Measurements from ENCODE around the gene METRN.
"Not testable (repeated sequence)": the region's sequence is repeated elsewhere in the genome, so short reads cannot be mapped to it uniquely, and the experiment has no call there.

Gene METRN

DNA sequence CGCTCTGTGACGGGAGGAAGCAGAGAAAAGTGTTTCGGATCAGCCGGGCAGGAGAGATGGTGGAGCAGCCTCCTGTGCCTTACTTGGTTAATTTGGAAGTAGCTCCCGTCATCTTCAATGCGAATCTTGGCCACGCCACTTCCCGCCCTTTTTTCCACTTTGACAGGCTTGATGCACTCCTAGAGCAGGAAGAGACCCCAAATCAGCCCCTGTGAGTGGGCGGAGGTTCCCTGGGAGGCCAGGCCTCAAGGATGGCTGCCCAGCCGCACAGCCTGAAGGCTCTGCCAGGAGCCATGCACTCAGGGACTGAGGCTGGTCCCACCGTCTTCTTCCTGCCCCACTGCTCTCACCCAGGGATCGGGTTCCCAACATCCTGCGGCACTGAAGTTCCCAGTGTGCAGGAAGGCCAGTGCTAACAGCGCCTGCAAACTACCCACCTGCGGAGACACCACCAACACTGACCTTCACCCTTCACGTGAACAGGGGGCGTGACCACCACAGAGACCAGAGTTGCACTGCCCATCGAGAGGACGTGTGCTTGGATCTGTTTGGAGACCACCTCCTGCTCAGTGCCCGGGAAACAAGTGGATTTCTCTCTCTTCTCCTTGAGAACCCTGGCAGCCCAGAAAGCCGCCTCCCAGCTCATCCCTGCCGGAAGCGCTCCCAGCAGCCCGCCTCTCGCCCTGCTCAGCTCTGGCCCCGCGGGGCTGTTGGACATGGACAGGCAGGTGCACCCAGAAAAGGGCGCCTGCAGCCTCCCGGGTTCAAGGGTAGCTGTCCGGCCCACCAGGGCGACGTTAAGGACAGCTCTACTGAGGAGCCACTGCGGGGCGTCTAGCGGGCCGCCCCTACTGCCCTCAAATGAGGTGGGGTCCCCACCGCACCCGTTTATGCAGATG, 24.9 kb downstream of the METRN start:
- Mint-ChIP-seq H3K27me3 (no peaks in the 10 kb centered on the region), H3K4me3 (peak overlapping the region; percentile 83), H3K36me3 (peaks cover 14% of the 10 kb centered on the region), H3K27ac (peak overlapping the region; percentile 88), H3K4me1 (peaks cover 46% of the 10 kb centered on the region), H3K9me3 (no peaks in the 10 kb centered on the region)
- ATAC-seq, result no peak

DNA sequence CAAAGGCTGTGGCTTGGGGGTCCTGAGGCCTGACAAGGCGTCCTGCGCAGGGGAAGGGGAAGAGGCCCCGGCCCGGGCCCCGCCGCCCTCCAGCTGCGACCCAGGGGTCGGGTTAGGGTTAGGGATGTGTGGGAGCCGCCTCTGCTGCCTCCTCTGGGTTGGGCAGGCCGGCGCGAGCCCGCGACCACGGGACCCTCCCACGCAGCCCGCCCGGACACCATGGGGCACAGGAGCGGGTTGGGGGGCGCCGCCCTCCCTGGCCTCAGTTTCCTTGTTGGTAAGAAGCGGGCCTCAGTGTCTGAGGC, 25.5 kb downstream of the METRN start:
- Mint-ChIP-seq H3K4me1 (peaks cover 41% of the 10 kb centered on the region), H3K27me3 (no peaks in the 10 kb centered on the region), H3K36me3 (peaks cover 9% of the 10 kb centered on the region), H3K9me3 (no peaks in the 10 kb centered on the region), H3K4me3 (peak overlapping the region; percentile 83), H3K27ac (peak overlapping the region; percentile 88)
- peak; percentile 1 for ATAC-seq

DNA sequence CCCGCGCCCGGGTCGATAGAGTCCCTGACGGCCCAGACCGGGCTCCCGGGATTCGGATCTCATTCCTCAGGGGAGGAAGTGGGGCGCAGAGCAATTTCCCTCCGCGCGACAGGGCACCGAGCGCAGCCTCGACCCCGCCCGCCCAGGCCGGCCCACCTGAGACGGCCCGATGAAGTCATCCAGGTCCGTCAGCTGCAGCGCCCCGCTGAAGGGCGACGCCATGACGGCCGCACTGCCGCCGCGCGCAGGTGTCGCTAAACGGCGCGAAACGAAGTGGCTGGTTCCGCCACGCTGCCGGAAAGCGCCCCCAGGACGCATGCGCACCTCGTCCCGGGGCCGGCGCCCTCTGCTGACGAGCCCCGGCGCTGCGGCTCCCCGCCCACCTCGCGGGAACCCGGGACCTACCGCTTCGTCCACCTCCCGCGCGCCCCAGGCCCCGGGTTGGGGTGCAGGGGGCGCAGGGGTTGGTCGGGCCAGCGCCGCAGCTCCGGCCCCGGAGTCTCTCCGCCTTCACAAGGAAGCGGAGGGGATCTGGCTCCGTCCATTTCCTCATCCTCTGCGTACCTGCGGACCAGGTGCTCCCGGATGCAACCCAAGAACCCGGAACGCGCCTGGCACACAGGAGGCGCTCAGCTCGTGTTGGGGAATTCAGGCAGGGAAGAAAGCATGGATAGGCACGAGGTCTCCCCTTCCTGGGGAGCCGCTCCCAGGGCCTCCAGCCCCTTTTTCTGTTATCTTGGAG, 26.0 kb downstream of the METRN start, which contains the start of gene CIAO3:
CIAO3 (minus strand) TSS at position 234 of the 742 bp plus-strand sequence; CDS start at position 222, 12 bp downstream.
- H3K27me3 Mint-ChIP-seq, result no peaks in the 10 kb centered on the region
- H3K9me3 Mint-ChIP-seq, result no peaks in the 10 kb centered on the region
- peaks cover 6% of the 10 kb centered on the region for H3K36me3 Mint-ChIP-seq
- peaks cover 36% of the 10 kb centered on the region for H3K4me1 Mint-ChIP-seq
- H3K4me3 Mint-ChIP-seq, result peak within 1 kb of the TSS; percentile 83
- peak within 1 kb of the TSS; percentile 88 for H3K27ac Mint-ChIP-seq
- peak; percentile 90 for ATAC-seq

GRCh38 chr16:741986-742629, 27.2 kb downstream of the METRN start:
- no peak for ATAC-seq
- Mint-ChIP-seq H3K9me3 (no peaks in the 10 kb centered on the region), H3K4me3 (peak overlapping the region; percentile 75), H3K27me3 (no peaks in the 10 kb centered on the region), H3K27ac (peak overlapping the region; percentile 88), H3K4me1 (peaks cover 28% of the 10 kb centered on the region), H3K36me3 (no peaks in the 10 kb centered on the region)

GRCh38 chr16:742894-743293, 28.0 kb downstream of the METRN start:
- H3K27ac Mint-ChIP-seq, H3K36me3 Mint-ChIP-seq, H3K4me3 Mint-ChIP-seq, H3K9me3 Mint-ChIP-seq, H3K27me3 Mint-ChIP-seq, ATAC-seq: not testable (repeated sequence)
- H3K4me1 Mint-ChIP-seq, result peaks cover 20% of the 10 kb centered on the region

GRCh38 chr16:743794-744500, 29.0 kb downstream of the METRN start:
- no peak overlapping the region for H3K4me3 Mint-ChIP-seq
- H3K27me3 Mint-ChIP-seq, result no peaks in the 10 kb centered on the region
- H3K36me3 Mint-ChIP-seq, result no peaks in the 10 kb centered on the region
- no peak overlapping the region for H3K27ac Mint-ChIP-seq
- peaks cover 13% of the 10 kb centered on the region for H3K4me1 Mint-ChIP-seq
- H3K9me3 Mint-ChIP-seq, result no peaks in the 10 kb centered on the region
- no peak for ATAC-seq

DNA sequence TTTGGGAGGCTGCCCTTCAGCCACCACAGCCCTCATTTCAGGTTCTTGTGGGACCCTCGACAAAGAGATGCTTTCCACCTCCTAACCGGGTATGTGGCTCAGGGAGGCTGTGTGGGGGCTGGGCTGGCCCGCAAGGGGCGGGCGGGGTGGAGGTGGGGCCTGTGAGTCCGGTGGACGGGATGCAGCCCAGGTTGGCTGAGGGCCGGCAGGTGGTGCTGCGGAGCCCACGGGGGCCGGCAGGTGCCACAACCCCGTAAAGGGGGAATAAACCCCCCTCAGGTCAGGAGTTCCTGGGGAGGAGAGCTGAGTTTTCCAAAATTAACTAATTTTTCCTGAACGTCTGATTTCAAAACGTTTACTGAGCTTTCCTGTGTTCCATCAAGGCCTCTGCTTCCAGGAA, 30.8 kb downstream of the METRN start:
- H3K27me3 Mint-ChIP-seq, result no peaks in the 10 kb centered on the region
- H3K9me3 Mint-ChIP-seq, result no peaks in the 10 kb centered on the region
- ATAC-seq, result no peak
- H3K4me3 Mint-ChIP-seq, result no peak overlapping the region
- H3K4me1 Mint-ChIP-seq, result no peaks in the 10 kb centered on the region
- H3K36me3 Mint-ChIP-seq, result no peaks in the 10 kb centered on the region
- no peak overlapping the region for H3K27ac Mint-ChIP-seq

- Mint-ChIP-seq H3K27ac (no peak overlapping the region), H3K4me3 (no peak overlapping the region), H3K4me1 (no peaks in the 10 kb centered on the region), H3K27me3 (no peaks in the 10 kb centered on the region), H3K36me3 (no peaks in the 10 kb centered on the region), H3K9me3 (no peaks in the 10 kb centered on the region)
- ATAC-seq, result no peak
Observed at GRCh38 chr16:746637-747036, 31.7 kb downstream of the METRN start.

- Mint-ChIP-seq H3K9me3 (no peaks in the 10 kb centered on the region), H3K36me3 (no peaks in the 10 kb centered on the region), H3K4me1 (no peaks in the 10 kb centered on the region), H3K27me3 (no peaks in the 10 kb centered on the region), H3K27ac (no peak overlapping the region), H3K4me3 (no peak overlapping the region)
- no peak for ATAC-seq
Observed at GRCh38 chr16:747978-748746, 33.2 kb downstream of the METRN start.

DNA sequence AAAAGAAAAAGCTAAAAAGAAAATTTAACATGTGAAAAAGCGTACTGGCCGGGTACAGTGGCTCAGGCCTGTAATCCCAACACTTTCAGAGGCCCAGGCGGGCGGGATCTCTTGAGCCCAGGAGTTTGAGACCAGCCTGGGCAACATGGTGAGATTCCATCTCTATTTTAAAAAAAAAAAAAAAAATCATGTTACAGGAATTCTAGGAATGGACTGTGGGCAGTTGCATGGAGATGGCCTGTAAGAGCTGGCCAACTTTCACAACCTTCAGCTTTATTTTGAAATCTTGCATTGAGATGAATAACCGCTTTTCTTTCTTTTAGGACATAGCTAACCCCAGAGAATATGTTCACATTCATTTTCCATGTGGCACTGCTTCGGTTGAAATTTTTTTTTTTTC, 34.1 kb downstream of the METRN start:
- H3K27ac Mint-ChIP-seq, result no peak overlapping the region

GRCh38 chr16:750485-750884, 35.6 kb downstream of the METRN start:
- no peak for ATAC-seq
- no peak overlapping the region for H3K27ac Mint-ChIP-seq
- H3K9me3 Mint-ChIP-seq, result no peaks in the 10 kb centered on the region
- no peaks in the 10 kb centered on the region for H3K27me3 Mint-ChIP-seq
- peaks cover 5% of the 10 kb centered on the region for H3K4me1 Mint-ChIP-seq
- H3K4me3 Mint-ChIP-seq, result no peak overlapping the region
- no peaks in the 10 kb centered on the region for H3K36me3 Mint-ChIP-seq

More for the DNA sequence above, 34.1 kb downstream of the METRN start:
- H3K4me1 Mint-ChIP-seq, result no peaks in the 10 kb centered on the region
- H3K9me3 Mint-ChIP-seq, result no peaks in the 10 kb centered on the region
- H3K36me3 Mint-ChIP-seq, result no peaks in the 10 kb centered on the region
- H3K27me3 Mint-ChIP-seq, result no peaks in the 10 kb centered on the region
- no peak overlapping the region for H3K4me3 Mint-ChIP-seq
- ATAC-seq, result no peak

- H3K9me3 Mint-ChIP-seq, result no peaks in the 10 kb centered on the region
- H3K27me3 Mint-ChIP-seq, result no peaks in the 10 kb centered on the region
- H3K36me3 Mint-ChIP-seq, result no peaks in the 10 kb centered on the region
- no peak overlapping the region for H3K27ac Mint-ChIP-seq
- peak; percentile 16 for ATAC-seq
- H3K4me3 Mint-ChIP-seq, result no peak overlapping the region
- peaks cover 5% of the 10 kb centered on the region for H3K4me1 Mint-ChIP-seq
Observed at GRCh38 chr16:751152-752006, 36.5 kb downstream of the METRN start.

GRCh38 chr16:752007-752312, 37.0 kb downstream of the METRN start:
- no peaks in the 10 kb centered on the region for H3K27me3 Mint-ChIP-seq
- no peaks in the 10 kb centered on the region for H3K9me3 Mint-ChIP-seq
- H3K4me1 Mint-ChIP-seq, result peaks cover 5% of the 10 kb centered on the region
- H3K27ac Mint-ChIP-seq, result no peak overlapping the region
- no peak overlapping the region for H3K4me3 Mint-ChIP-seq
- no peak for ATAC-seq
- H3K36me3 Mint-ChIP-seq, result no peaks in the 10 kb centered on the region

- not testable (repeated sequence) for H3K36me3 Mint-ChIP-seq, ATAC-seq, H3K9me3 Mint-ChIP-seq, H3K27ac Mint-ChIP-seq, H3K4me3 Mint-ChIP-seq, H3K4me1 Mint-ChIP-seq
- peaks cover 11% of the 10 kb centered on the region for H3K27me3 Mint-ChIP-seq
Observed at GRCh38 chr16:754121-754607, 39.2 kb downstream of the METRN start.
